ENCODE results near the gene ACTR8. TPM values are rescaled to one million over a fixed set of nuclear protein-coding genes. Genes with fewer than 3 reads are reported as not detected.

ACTR8 gene
- 42.3 and 45.6 TPM in 2 replicates for total RNA-seq

GRCh38 chr3:53881691-53882593, at the start of gene ACTR8:
TSS of gene ACTR8 (minus strand) at chr3:53882152. CDS start at chr3:53882101, 51 bp downstream.

DNA sequence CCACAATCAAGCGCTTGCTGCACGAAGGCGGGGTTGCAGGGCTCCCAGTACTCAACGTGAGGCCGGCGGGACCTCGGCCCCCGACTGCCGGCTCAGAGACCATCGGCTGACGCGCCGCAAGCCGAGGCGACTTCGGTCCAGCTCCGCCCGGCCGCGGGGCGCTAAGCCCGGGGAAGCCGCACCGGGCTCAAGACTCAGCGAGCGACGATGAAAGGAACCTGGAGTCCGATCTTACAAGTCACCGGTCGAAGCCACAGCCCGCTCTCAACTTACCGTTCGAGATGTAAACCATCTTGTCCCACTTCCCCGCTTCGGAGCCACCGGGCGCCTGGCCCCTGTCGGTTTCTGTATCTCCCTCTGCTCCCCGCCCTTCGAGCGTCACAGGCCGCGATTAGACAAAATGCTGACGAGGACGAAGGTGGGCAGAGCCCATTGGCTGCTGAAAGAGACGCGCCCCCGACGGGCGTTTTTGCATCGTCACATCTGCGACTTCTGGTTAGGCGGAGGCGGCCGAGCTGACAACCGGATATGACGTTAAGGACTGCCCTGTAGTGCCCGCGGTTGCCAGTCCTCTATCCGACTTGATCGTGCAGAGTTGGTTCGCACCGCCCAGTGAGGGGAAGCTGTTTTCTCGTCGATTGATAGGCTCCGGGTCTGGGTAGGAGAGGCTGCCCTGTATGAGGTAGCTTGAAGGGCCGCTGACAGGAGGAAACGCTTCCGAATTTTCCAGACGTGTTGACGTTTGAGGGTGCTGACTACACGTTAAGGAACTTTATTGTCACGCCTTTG, 9.7 kb upstream of the ACTR8 start, which contains the start of gene SELENOK:
TSS of gene SELENOK (minus strand) at position 363 of the 789 bp plus-strand sequence.

DNA sequence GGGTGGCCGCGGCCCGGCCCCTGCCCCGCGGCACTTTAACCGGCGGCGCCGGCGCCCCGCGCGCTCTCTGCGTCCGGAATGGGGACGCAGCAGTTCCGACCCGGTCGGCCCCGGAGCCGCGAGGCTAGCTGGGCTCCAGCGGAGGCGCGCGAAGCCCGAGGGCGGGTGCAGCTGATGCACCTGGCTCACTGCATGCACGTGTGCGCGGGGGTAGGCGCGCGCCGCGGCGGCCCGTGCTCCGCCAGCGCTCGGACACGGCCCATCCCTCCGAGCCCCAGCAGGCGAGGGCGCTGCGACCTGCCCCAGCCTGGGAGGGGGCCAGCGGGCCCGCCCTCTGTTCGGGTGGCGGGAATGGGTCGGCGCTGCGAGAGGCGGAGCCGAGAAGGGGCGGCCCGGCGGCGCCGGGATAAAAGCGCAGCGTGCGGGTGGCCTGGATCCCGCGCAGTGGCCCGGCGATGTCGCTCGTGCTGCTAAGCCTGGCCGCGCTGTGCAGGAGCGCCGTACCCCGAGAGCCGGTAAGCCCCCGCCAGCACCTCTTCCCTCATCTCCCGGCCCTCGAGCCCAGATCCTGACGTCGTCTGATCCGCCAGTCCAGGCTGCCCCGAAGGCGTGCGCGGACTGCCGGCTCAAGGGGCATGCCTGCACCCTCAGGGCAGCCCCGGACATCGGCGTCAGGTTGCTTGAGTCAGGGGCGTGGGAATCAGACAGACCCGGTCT, 35.7 kb downstream of the ACTR8 start, which contains the start of the genes CHDH and IL17RB:
TSS of gene CHDH (minus strand) at position 286 of the 717 bp plus-strand sequence. CDS start 22,411 bp downstream, outside the sequence.
TSS of gene IL17RB (plus strand) at position 435 of the 717 bp plus-strand sequence. CDS start at position 456, 21 bp downstream.

Other genes with a start within 250 kb of the ACTR8 start
- gene CHDH, start 35.7 kb downstream of the ACTR8 start, total RNA-seq = 1.6 and 4.4 TPM in 2 replicates
- gene IL17RB, start 35.6 kb downstream of the ACTR8 start, total RNA-seq = 0.12 and 0.49 TPM in 2 replicates
- 11.8 and 12.1 TPM in 2 replicates for gene SELENOK, start 9.7 kb upstream of the ACTR8 start, total RNA-seq
- gene CACNA2D3, start 240.4 kb upstream of the ACTR8 start, total RNA-seq = 2.4 and 4.2 TPM in 2 replicates

Measured in hair follicle dermal papilla cell (primary cell).